Measurements from ENCODE around the gene DPM1. TPM values are rescaled to one million over a fixed set of nuclear protein-coding genes. Genes with fewer than 3 reads are reported as not detected.

DPM1 gene
- total and polyA plus RNA-seq, 2 of the 8 experiments (the other 6 are each of a cell fraction or from before 2014, with no cell fraction given), result 42.3 to 57.0 TPM

DNA sequence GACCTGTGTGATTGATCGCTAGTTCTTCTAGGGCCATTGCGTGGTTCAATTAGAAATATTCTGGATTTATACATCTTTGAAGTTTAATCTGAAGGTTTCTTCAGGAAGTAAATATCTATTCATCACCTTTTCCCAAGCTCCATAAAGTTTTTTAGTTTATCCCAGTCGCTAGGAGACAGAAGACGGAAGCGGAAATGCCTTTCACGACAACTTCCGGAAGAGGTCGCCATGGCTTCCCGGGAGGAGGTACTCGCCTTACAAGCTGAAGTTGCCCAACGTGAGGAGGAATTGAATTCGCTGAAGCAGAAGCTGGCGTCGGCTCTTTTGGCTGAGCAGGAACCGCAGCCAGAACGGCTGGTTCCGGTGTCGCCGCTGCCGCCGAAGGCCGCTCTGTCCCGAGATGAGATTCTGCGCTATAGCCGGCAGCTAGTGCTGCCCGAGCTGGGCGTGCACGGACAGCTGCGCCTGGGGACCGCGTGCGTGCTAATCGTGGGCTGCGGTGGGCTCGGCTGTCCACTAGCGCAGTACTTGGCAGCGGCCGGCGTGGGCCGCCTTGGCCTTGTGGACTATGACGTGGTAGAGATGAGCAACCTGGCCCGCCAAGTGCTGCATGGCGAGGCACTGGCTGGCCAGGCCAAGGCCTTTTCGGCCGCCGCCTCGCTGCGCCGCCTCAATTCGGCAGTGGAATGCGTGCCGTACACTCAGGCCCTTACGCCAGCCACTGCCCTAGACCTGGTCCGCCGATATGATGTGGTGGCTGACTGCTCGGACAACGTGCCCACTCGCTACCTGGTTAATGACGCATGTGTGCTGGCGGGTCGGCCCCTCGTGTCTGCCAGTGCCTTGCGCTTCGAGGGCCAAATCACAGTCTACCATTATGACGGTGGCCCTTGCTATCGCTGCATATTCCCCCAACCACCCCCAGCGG lies 547 bp upstream of the DPM1 start, which contains the start of gene MOCS3 (continued):
- TF ChIP-seq CHD7 (IDR thresholded peaks at IDR 0.05; ENCODE audit: insufficient replicate concordance, low read length) (no peak), POLR2AphosphoS5 (IDR thresholded peaks at IDR 0.05; ENCODE audit: low read depth, low read length) (peak; percentile 2; the same call in 1 of the 2 replicates), JUN (IDR thresholded peaks at IDR 0.05; ENCODE audit: low read depth, low read length) (no peak), ATF2 (IDR thresholded peaks at IDR 0.05; ENCODE audit: low read length) (no peak), YY1 (IDR thresholded peaks at IDR 0.05; ENCODE audit: low read depth, low read length) (peak; percentile 82), NANOG (IDR thresholded peaks at IDR 0.05; ENCODE audit: insufficient read depth, low read depth, low read length, poor library complexity, severe bottlenecking) (no peak), HDAC2 (IDR thresholded peaks at IDR 0.05; ENCODE audit: borderline replicate concordance in 1 of 2, low read depth in 2 of 2, low read length in 2 of 2) (peak in 1 of 2 experiments; percentile 86; a peak in 1 of 4 replicates)
